ENCODE results near the gene CADPS2.

Gene CADPS2

GRCh38 chr7:122577449-122578003 is 308.7 kb downstream of the CADPS2 start:
- no peak overlapping the region for H3K4me3 ChIP-seq (ENCODE audit: low read length)
- no peak for DNase-seq (ENCODE audit: low read depth, low spot score)

- no peak for DNase-seq (ENCODE audit: low read depth, low spot score)
- H3K4me3 ChIP-seq (ENCODE audit: low read length): no peak overlapping the region
Measured at GRCh38 chr7:122572706-122573105, 313.6 kb downstream of the CADPS2 start.

GRCh38 chr7:122561326-122561725 is 324.9 kb downstream of the CADPS2 start:
- H3K4me3 ChIP-seq (ENCODE audit: low read length): no peak overlapping the region
- DNase-seq (ENCODE audit: low read depth, low spot score): no peak

GRCh38 chr7:122556873-122557542 is 329.3 kb downstream of the CADPS2 start:
- H3K4me3 ChIP-seq (ENCODE audit: low read length): no peak overlapping the region
- DNase-seq (ENCODE audit: low read depth, low spot score): no peak

- no peak for DNase-seq (ENCODE audit: low read depth, low spot score)
- H3K4me3 ChIP-seq (ENCODE audit: low read length): no peak overlapping the region
Measured at GRCh38 chr7:122556219-122556618, 330.0 kb downstream of the CADPS2 start.

GRCh38 chr7:122553761-122554160 is 332.5 kb downstream of the CADPS2 start:
- no peak overlapping the region for H3K4me3 ChIP-seq (ENCODE audit: low read length)
- no peak for DNase-seq (ENCODE audit: low read depth, low spot score)

- no peak for DNase-seq (ENCODE audit: low read depth, low spot score)
- no peak overlapping the region for H3K4me3 ChIP-seq (ENCODE audit: low read length)
Measured at GRCh38 chr7:122552769-122553168, 333.5 kb downstream of the CADPS2 start.

- H3K4me3 ChIP-seq (ENCODE audit: low read length): no peak overlapping the region
- no peak for DNase-seq (ENCODE audit: low read depth, low spot score)
Measured at GRCh38 chr7:122550545-122550944, 335.7 kb downstream of the CADPS2 start.

GRCh38 chr7:122549578-122549977 is 336.7 kb downstream of the CADPS2 start:
- DNase-seq (ENCODE audit: low read depth, low spot score): no peak

GRCh38 chr7:122546496-122546895 is 339.8 kb downstream of the CADPS2 start:
- no peak overlapping the region for H3K4me3 ChIP-seq (ENCODE audit: low read length)
- no peak for DNase-seq (ENCODE audit: low read depth, low spot score)

More at GRCh38 chr7:122549578-122549977, 336.7 kb downstream of the CADPS2 start:
- no peak overlapping the region for H3K4me3 ChIP-seq (ENCODE audit: low read length)

GRCh38 chr7:122544463-122544862 is 341.8 kb downstream of the CADPS2 start:
- no peak overlapping the region for H3K4me3 ChIP-seq (ENCODE audit: low read length)
- DNase-seq (ENCODE audit: low read depth, low spot score): no peak

- H3K4me3 ChIP-seq (ENCODE audit: low read length): no peak overlapping the region
- DNase-seq (ENCODE audit: low read depth, low spot score): no peak
Measured at GRCh38 chr7:122543891-122544290, 342.4 kb downstream of the CADPS2 start.

GRCh38 chr7:122543166-122543565 is 343.1 kb downstream of the CADPS2 start:
- no peak overlapping the region for H3K4me3 ChIP-seq (ENCODE audit: low read length)
- DNase-seq (ENCODE audit: low read depth, low spot score): no peak

GRCh38 chr7:122535086-122535485 is 351.2 kb downstream of the CADPS2 start:
- H3K4me3 ChIP-seq (ENCODE audit: low read length): no peak overlapping the region

GRCh38 chr7:122532406-122533269 is 353.6 kb downstream of the CADPS2 start:
- no peak overlapping the region for H3K4me3 ChIP-seq (ENCODE audit: low read length)
- DNase-seq (ENCODE audit: low read depth, low spot score): no peak

More at GRCh38 chr7:122535086-122535485, 351.2 kb downstream of the CADPS2 start:
- no peak for DNase-seq (ENCODE audit: low read depth, low spot score)

- DNase-seq (ENCODE audit: low read depth, low spot score): peak; percentile 34
- no peak overlapping the region for H3K4me3 ChIP-seq (ENCODE audit: low read length)
Measured at GRCh38 chr7:122528879-122529481, 357.3 kb downstream of the CADPS2 start.

- DNase-seq (ENCODE audit: low read depth, low spot score): no peak
Measured at GRCh38 chr7:122525355-122525754, 360.9 kb downstream of the CADPS2 start.

GRCh38 chr7:122521767-122522166 is 364.5 kb downstream of the CADPS2 start:
- H3K4me3 ChIP-seq (ENCODE audit: low read length): no peak overlapping the region
- DNase-seq (ENCODE audit: low read depth, low spot score): no peak

More at GRCh38 chr7:122525355-122525754, 360.9 kb downstream of the CADPS2 start:
- no peak overlapping the region for H3K4me3 ChIP-seq (ENCODE audit: low read length)

- no peak overlapping the region for H3K4me3 ChIP-seq (ENCODE audit: low read length)
- DNase-seq (ENCODE audit: low read depth, low spot score): no peak
Measured at GRCh38 chr7:122520971-122521555, 365.2 kb downstream of the CADPS2 start.

Data from Jurkat, Clone E6-1 (cell line).